ENCODE results near the gene DHX36.

- TF ChIP-seq CTCF (conservative IDR thresholded peaks at IDR 0.05; ENCODE audit: low read length) (0 out of 2 replicates have a peak, but pooled peaks have one; percentile 39), EZH2phosphoT487 (IDR thresholded peaks at IDR 0.05; ENCODE audit: borderline replicate concordance, low read depth, low read length) (no peak)
Observed at GRCh38 chr3:154301561-154301960, 22.7 kb downstream of the DHX36 start.
